GM13977 (cell line): Measurements from ENCODE around the gene ZNF598.
"Not testable (repeated sequence)": the region's sequence is repeated elsewhere in the genome, so short reads cannot be mapped to it uniquely, and the experiment has no call there.

ENCODE experiments used
- DNase-seq: peaks from one replicate; pipeline ENCODE4 v3.0.0; 2012; ENCODE audit warnings: low spot score
- in situ Hi-C: fragments of 300-500 bp; cut with MboI; formaldehyde crosslinking; loops from one replicate; pipeline ENCODE4 v1.12.0; 2022; ENCODE audit warnings: low sequenced_read_pairs, low pct_unique_long_range_greater_than_20kb, mixed read lengths, inconsistent platforms; ENCODE audit not compliant: unreplicated experiment
- TF ChIP-seq, protein P1 (sequence below): IDR thresholded peaks from 2 replicates; pipeline ENCODE4 v1.5.1; 2012; ENCODE audit warnings: mild to moderate bottlenecking, control low read depth; ENCODE audit not compliant: insufficient read depth; ENCODE audit errors: extremely low read depth, missing control alignments

The ZNF598 gene

DNA sequence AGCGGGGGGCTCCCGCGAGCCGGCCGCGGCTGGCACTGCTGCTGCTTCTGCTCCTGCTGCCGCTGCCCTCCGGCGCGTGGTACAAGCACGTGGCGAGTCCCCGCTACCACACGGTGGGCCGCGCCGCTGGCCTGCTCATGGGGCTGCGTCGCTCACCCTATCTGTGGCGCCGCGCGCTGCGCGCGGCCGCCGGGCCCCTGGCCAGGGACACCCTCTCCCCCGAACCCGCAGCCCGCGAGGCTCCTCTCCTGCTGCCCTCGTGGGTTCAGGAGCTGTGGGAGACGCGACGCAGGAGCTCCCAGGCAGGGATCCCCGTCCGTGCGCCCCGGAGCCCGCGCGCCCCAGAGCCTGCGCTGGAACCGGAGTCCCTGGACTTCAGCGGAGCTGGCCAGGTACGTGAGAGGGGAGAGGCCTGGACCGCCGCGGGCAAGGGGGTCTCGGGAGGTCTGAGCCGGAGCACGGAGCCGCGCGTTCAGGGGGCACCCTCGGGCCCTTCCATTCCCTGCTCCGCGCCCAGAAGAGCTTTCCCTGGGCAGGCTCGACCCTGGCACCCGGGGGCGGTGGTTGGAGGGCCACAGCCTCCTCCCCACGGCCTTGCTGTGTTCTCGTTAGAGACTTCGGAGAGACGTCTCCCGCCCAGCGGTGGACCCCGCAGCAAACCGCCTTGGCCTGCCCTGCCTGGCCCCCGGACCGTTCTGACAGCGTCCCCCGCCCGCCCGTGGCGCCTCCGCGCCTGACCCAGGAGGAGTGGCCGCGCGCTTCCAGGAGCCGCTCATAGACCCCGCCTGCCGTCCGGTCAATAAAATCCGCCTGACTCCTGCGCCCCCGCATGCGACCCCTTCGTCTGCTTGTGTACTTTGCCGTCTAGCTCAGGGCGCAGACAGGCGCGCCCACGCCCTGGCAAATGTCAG is 10.6 kb upstream of the ZNF598 start:
- in situ Hi-C loops: loop anchor here (5.0 kb wide), 1 partner anchor 122 kb away; no protein-coding TSS in a partner anchor
- no peak for DNase-seq
- TF ChIP-seq, protein P1, sequence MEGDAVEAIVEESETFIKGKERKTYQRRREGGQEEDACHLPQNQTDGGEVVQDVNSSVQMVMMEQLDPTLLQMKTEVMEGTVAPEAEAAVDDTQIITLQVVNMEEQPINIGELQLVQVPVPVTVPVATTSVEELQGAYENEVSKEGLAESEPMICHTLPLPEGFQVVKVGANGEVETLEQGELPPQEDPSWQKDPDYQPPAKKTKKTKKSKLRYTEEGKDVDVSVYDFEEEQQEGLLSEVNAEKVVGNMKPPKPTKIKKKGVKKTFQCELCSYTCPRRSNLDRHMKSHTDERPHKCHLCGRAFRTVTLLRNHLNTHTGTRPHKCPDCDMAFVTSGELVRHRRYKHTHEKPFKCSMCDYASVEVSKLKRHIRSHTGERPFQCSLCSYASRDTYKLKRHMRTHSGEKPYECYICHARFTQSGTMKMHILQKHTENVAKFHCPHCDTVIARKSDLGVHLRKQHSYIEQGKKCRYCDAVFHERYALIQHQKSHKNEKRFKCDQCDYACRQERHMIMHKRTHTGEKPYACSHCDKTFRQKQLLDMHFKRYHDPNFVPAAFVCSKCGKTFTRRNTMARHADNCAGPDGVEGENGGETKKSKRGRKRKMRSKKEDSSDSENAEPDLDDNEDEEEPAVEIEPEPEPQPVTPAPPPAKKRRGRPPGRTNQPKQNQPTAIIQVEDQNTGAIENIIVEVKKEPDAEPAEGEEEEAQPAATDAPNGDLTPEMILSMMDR: no peak

DNA sequence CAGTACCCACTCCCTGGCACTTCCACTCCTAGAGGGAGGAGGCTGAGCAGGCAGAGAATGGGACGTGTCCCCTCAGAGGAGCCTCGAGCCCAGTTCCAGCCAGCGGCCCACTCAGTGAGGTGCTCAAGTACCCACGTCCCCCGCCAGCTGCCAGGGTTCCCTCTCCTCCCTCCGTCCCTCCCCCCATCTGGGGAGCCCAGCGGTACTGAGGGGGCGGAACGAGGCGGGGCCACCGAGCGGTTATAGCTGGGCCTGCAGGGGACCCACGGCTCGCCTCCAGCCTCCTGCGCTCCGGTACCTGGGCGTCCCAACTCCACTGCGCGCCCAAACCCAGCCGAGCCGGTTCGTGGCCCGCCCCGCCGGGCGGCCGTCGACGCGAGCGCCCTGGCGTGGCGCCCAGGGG is 9.9 kb upstream of the ZNF598 start, which contains the start of gene NPW:
TSS of gene NPW (plus strand) at position 268 of the 403 bp plus-strand sequence.
- in situ Hi-C loops: no loop called here
- TF ChIP-seq, protein P1: no peak
- DNase-seq: no peak

DNA sequence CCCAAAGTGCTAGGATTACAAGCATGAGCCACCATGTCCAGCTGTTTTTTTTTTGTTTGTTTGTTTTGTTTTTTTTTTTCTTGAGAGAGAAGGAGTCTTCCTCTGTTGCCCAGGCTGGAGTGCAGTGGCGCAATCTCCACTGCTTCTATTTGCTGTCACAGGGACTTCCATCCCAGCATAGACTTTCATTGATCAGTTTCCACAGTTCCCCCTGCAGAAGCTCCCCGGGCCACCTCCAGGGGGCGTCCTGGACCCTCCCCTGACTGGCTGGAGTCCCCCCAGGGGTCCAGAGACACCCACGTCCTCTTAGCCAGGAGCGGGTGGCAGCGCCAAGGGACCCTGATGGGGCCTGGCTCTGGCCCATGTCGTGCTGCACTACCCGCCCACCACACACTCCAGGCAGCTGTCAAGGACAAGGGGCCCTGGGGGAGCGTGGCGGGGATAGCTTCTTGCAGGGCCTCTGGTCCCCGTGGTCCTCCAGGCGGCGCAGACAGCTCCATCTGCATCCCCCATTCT is 6.8 kb upstream of the ZNF598 start:
- TF ChIP-seq, protein P1: peak; percentile 48
- in situ Hi-C loops: no loop called here
- no peak for DNase-seq

DNA sequence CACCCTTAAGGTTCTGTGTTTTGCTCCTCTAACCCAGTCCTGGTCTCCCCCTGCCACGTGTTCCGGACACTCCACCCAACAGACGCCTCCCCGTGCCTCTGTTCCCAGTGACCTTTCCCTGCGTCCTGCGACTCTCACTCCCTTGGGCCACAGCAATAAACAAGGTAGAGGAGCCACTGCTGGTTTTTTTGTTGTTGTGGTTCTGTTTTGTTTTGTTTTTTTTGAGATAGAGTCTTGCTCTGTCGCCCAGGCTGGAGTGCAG is 6.3 kb upstream of the ZNF598 start:
- TF ChIP-seq, protein P1: no peak
- in situ Hi-C loops: no loop called here
- no peak for DNase-seq

DNA sequence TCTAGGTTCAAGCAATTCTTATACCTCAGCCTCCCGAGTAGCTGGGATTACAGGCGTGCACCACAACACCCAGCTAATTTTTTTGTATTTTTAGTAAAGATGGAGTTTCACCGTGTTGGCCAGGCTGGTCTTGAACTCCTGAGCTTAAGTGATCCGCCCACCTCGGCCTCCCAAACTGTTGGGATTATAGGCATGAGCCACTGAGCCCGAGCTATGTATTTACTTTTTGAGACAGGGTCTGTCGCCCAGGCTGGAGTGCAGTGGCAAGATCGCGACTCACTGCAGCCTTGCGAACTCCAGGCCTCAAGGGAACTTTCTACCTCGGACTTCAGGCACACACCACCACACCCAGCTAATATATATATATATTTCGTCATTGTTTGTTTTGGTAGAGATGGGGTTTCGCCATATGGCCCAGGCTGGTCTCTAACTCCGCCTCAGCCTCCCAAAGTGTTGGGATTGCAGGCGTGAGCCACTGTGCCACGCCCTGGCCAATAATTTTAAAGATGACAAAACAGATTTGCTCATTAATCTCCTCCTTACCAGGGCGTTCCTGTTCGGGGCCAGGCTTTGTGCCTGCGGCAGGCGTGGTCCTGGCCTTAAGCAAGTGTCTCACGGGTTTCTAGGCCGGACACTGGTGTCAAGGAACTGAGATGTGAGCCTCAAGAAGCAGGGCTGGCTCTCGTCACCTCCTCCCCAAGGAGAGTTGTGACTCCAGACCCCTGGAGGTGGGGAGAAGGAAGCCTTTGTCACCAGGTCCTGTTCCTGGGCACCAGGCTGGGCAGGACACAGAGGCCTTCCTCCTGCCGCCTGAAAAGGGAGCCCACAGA is 5.7 kb upstream of the ZNF598 start:
- in situ Hi-C loops: no loop called here
- DNase-seq: no peak

DNA sequence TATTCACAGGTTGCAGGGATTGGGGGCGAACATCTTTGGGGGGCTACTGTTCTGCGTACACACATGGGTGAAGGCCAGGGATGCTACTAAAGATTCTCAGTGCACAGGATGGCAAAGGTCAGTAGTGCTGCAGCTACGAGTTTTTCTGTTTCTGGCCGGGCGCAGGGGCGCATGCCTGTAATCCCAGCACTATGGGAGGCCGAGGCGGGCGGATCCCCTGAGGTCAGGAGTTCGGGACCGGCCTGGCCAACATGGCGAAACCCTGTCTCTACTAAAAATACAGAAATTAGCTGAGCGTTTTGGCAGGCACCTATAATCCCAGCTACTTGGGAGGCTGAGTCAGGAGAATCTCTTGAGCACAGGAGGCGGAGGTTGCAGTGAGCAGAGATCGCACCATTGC is 3.9 kb upstream of the ZNF598 start:
- in situ Hi-C loops: no loop called here
- TF ChIP-seq, protein P1: no peak
- DNase-seq: no peak

More for the DNA sequence above, 5.7 kb upstream of the ZNF598 start:
- TF ChIP-seq, protein P1: no peak

DNA sequence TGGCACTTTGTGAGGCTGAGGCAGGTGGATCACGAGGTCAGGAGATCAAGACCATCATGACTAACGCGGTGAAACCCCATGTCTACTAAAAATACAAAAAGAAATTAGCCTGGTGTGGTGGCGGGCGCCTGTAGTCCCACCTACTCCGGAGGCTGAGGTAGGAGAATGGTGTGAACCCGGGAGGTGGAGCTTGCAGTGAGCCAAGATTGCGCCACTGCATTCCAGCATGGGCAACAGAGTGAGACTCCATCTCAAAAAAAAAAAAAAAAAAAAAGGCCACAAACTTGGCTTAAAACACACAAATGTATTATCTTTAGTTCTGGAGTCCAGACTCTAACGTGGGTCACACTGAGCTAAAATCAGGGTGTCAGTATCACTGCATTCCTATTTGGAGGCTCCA is 2.1 kb upstream of the ZNF598 start:
- DNase-seq, in situ Hi-C loops: not testable (repeated sequence)
